GM19438 (cell line): ENCODE results near the gene TAPT1.
"Not testable (repeated sequence)": the region's sequence is repeated elsewhere in the genome, so short reads cannot be mapped to it uniquely, and the experiment has no call there.

Experiments used
- ATAC-seq: cut with Tn5 transposase; IDR thresholded peaks from one replicate; pipeline ENCODE4 v1.9.1; 2021; ENCODE audit warnings: low read depth; ENCODE audit not compliant: unreplicated experiment

TAPT1 gene

GRCh38 chr4:16187455-16187854 lies 38.8 kb downstream of the TAPT1 start:
- no peak for ATAC-seq

GRCh38 chr4:16186986-16187385 lies 39.3 kb downstream of the TAPT1 start:
- no peak for ATAC-seq

GRCh38 chr4:16183604-16184003 lies 42.7 kb downstream of the TAPT1 start:
- no peak for ATAC-seq

- ATAC-seq, result no peak
Observed at GRCh38 chr4:16176621-16177020, 49.6 kb downstream of the TAPT1 start.

GRCh38 chr4:16171831-16172230 lies 54.4 kb downstream of the TAPT1 start:
- no peak for ATAC-seq

GRCh38 chr4:16169490-16169889 lies 56.8 kb downstream of the TAPT1 start:
- no peak for ATAC-seq

- ATAC-seq, result no peak
Observed at GRCh38 chr4:16168710-16169388, 57.4 kb downstream of the TAPT1 start.

GRCh38 chr4:16168144-16168543 lies 58.1 kb downstream of the TAPT1 start:
- no peak for ATAC-seq

GRCh38 chr4:16165931-16166330 lies 60.3 kb downstream of the TAPT1 start:
- ATAC-seq, result no peak

- no peak for ATAC-seq
Observed at GRCh38 chr4:16162891-16163290, 63.4 kb downstream of the TAPT1 start.

- no peak for ATAC-seq
Observed at GRCh38 chr4:16161851-16162408, 64.3 kb downstream of the TAPT1 start.

- no peak for ATAC-seq
Observed at GRCh38 chr4:16160457-16160856, 65.8 kb downstream of the TAPT1 start.

- ATAC-seq, result no peak
Observed at GRCh38 chr4:16159286-16159685, 67.0 kb downstream of the TAPT1 start.

- ATAC-seq, result no peak
Observed at GRCh38 chr4:16158504-16158852, 67.8 kb downstream of the TAPT1 start.

- ATAC-seq, result no peak
Observed at GRCh38 chr4:16157609-16158503, 68.4 kb downstream of the TAPT1 start.

GRCh38 chr4:16155528-16156169 lies 70.6 kb downstream of the TAPT1 start:
- ATAC-seq, result no peak

- ATAC-seq, result no peak
Observed at GRCh38 chr4:16154451-16154850, 71.8 kb downstream of the TAPT1 start.

GRCh38 chr4:16150716-16151115 lies 75.6 kb downstream of the TAPT1 start:
- ATAC-seq, result no peak

GRCh38 chr4:16144913-16145312 lies 81.4 kb downstream of the TAPT1 start:
- not testable (repeated sequence) for ATAC-seq

- no peak for ATAC-seq
Observed at GRCh38 chr4:16142598-16143310, 83.5 kb downstream of the TAPT1 start.

GRCh38 chr4:16140879-16141249 lies 85.4 kb downstream of the TAPT1 start:
- no peak for ATAC-seq
